ENCODE measurements around the gene GPX3.

GRCh38 chr5:151064916-151065499, 44.6 kb downstream of the GPX3 start:
- no peak for TF ChIP-seq CTCF (IDR thresholded peaks at IDR 0.05)
- TF ChIP-seq POLR2A (IDR thresholded peaks at IDR 0.05): no peak
- no peak for TF ChIP-seq EP300 (IDR thresholded peaks at IDR 0.05)
- no peak for TF ChIP-seq POLR2AphosphoS5 (IDR thresholded peaks at IDR 0.05)

Data from stomach (tissue), 4 donors.